NCI-H2227 (cell line): ENCODE measurements around the gene UNK.

ENCODE experiments used
- DNase-seq: peaks from one replicate; lab custom pipeline; 2025; ENCODE audit not compliant: unreplicated experiment; lab: John Stamatoyannopoulos, UW

The UNK gene

GRCh38 chr17:75818326-75818885 lies 33.8 kb downstream of the UNK start:
- DNase-seq: no peak

DNA sequence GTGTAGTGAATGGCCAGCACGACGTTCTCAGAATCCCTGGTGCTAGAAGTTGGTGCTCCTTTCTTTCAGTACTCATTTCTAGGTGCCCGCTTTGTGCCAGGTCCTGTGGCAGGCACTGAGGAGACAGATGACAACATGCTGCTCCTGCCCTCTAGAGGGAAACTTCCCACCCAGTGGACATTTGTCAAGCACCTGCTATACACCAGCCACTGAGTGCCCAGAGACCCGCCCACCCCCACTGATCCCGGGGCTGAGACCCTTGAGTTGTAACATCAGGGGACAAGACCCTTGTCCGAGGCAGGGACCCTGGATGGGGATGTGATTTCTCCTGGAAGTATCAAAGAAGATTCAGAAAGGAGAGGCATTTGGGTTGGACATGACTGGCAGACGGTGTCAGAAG lies 34.5 kb downstream of the UNK start:
- DNase-seq: no peak

DNA sequence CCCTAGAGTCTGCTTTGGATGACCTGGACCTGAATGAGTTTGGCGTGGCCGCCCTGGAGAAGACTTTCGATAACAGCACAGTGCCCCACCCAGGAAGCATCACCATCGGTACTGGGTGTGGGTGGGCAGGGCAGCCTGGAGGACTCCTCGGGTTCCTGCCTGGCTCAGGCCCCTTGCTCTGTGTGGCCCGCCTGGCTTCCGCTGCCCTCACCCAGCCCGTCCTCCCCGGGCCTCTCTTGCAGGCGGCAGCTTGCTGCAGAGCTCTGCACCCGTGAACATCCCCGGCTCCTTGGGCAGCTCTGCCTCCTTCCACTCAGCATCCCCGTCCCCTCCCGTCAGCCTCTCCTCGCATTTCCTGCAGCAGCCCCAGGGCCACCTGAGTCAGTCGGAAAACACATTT lies 35.1 kb downstream of the UNK start:
- DNase-seq: no peak

DNA sequence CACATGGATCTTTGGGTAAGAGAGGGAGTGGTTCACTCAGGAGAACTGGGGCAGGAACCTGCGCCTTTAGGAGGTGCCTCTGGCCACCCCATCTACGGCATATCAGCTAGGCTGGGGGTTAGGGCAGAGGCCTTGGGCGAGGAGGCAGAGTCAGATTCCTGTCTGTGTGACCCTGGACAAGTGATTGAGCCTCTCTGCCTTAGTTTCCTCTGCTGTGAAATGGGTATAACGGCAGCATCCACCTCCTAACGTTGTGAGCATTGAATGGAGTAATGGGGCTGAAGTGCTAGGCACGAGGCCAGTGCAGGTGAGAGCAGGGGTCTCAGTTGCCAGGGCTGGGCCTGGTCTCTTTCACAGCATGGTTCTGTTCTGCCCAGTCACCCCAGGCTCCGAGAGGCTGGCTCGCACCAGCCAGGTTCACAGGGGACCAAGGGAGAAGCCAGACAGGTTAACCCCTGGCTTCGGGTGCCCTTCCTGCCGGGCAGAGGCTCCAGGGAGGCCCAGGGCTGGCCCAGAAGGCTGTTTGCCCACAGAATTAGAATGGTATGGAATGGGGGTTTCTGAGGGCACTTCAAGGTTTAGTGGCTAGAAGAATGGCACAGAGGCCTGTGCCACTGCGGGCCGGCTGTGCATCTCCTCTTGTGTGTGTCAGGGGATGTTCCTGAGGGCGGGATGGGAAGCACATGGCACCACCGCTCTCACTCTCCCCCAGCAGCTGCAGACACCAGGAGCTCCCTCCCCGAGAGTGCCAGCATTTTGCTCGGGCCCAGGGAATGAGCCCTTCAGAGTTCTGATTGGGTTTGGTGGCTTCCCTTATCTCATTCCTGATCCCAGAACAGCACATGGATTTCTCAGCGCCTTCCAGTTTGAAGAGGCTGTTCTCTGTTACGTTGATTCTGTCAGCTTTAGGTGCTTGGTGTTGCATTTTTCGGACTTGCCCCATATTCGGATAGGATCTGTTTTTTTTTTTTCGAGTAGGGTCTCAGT lies 35.8 kb downstream of the UNK start:
- no peak for DNase-seq

DNA sequence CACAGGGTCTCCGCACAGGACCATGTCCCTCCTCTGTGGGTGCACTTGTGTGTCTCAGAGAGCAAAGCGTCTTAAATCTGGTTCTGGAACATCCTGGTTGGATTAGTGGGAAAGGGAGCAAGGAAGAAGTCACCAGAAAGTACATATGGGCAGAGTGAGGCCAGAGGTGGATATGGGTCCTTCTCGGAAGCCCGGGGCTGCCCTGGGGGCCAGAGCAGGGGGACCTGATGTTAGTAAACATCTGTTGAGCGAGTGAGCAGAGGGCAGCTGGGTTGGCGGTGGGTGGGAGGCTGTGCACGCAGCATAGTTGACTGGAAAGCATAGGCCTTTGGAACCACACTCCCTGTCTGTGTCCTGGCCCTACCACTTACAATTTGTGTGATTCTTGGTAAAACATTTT lies 36.9 kb downstream of the UNK start:
- DNase-seq: no peak

- DNase-seq: no peak
These were observed 37.7 kb downstream of the UNK start for GRCh38 chr17:75822119-75822799.

DNA sequence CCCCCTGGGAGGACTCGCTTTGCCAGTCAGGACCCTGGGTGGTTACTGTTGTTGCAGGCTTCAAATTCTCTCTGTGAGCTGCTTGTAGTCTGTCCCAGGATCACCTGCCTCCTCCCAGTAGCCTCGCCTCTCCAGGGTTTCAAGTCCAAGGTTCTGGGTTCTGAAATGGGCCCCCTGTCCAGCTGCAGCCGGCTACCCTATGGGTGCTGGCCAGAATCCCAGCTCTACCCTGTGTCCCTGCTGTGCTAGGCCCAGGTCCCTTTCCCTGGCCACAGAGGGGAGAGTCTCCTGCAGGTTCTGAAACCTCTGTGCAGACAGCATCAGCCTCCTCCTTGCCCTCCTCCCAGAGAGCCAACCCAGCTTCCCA lies 38.2 kb downstream of the UNK start:
- no peak for DNase-seq

GRCh38 chr17:75823257-75824041 lies 38.8 kb downstream of the UNK start:
- no peak for DNase-seq

- DNase-seq: no peak
These were observed 39.5 kb downstream of the UNK start for GRCh38 chr17:75824050-75824552.

- no peak for DNase-seq
These were observed 40.1 kb downstream of the UNK start for GRCh38 chr17:75824666-75825065.

DNA sequence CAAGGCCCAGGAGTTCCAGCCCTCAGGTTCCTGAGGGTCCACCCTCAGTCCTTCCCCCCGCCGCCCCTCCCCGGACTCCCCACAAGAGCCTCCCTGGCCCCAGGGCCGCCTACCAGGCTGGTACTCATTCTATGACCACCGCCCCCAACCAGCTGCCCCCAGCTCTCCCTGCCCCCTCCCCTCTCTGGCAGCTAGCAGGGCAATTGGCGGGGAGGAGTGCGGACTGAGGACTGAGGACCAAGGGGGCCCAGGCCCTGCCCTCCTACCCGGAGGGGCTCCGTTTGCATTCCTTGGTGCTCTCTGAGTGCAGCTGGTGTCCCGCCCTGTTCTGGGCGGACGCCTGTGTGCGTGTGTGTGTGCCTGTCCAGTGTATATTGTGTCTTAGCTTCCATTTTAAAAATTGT lies 40.5 kb downstream of the UNK start:
- no peak for DNase-seq

DNA sequence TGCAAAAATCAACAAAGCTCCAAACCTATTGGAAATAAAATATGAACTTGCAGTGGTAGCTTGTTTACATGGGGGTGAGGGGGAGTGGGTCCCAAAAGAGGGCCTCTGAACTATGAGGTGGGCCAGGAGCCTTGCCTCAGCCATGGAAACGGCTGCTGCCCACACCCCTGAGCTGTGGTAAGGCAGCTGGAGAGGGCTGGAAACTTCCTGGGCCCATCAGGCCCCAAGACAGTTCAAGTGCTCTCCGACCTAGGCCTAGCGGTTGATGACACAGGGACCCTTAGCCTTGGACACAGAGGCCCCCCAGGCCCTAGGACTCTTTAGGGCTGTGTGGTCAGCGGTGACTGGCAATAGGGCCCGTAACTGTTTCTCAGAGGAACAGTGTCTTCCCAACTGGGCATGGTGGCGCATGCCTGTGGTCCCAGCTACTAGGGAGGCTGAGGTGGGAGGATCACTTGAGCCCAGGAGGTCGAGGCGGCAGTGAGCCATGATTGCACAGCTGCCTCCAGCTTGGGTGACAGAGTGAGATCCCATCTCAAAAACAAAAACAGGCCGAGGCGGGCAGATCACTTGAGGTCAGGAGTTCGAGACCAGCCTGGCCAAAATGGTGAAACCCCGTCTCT lies 41.3 kb downstream of the UNK start:
- no peak for DNase-seq

GRCh38 chr17:75826561-75827307 lies 42.1 kb downstream of the UNK start:
- no peak for DNase-seq

DNA sequence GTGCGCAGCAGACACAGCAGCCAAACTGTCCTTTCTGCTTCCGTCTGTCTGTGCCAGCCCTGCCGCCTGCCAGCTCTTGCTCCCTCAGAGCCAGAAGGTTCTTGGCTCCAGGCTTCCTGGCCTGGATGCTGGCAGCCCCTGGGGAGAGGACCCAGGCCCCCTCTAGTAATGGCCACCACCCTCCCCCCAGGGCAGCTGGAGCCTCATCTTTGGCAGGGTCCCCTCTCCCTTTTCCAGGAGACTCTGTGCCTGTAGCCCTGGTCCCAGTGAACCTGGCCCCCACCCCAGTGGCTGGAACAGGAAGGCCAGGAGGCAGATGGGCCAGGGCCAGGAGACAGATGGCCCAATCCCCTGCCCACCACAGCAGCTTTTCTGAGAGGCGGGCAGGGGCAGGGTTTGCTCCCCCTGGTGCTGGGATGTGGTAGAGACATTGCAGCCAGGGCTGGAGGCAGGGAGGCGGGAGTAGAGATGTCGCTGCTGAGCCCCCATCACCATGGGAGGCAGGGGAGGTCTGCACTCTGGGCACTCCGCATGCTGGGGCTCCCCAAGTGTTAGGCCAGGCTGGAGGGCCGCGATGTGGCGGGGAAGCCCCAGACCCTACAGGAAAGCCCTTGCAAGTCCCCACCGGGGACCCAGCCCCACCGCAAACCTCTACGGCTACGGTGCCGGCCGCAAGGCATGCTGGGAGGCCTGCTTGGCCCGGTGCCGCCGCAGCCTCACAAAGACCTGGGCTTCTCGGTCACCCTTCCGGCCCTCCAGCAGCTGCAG lies 42.9 kb downstream of the UNK start:
- peak; percentile 86 for DNase-seq

GRCh38 chr17:75828076-75828400 lies 43.4 kb downstream of the UNK start:
- no peak for DNase-seq

- DNase-seq: no peak
These were observed 44.1 kb downstream of the UNK start for GRCh38 chr17:75828741-75829140.

DNA sequence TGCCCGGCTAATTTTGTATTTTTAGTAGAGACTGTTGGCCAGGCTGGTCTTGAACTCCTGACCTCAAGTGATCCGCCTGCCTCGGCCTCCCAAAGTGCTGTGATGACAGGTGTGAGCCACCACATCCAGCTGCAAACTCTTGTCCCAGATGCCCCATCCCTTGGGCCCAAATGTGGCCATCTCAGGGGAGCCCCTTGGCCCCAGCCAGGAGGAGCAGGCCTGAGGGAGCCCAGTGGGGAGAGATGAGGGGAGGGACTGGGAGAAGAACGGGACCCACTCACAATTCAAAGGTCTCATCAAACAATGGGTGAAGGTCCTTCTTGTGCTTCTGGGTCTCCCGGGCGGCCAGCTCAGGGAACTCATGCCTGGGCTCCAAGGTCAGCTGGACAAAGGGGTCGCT lies 45.1 kb downstream of the UNK start:
- DNase-seq: no peak

- peak; percentile 29 for DNase-seq
These were observed 45.8 kb downstream of the UNK start for GRCh38 chr17:75830164-75831031.
